Measurements from ENCODE around the gene ITPK1.

DNA sequence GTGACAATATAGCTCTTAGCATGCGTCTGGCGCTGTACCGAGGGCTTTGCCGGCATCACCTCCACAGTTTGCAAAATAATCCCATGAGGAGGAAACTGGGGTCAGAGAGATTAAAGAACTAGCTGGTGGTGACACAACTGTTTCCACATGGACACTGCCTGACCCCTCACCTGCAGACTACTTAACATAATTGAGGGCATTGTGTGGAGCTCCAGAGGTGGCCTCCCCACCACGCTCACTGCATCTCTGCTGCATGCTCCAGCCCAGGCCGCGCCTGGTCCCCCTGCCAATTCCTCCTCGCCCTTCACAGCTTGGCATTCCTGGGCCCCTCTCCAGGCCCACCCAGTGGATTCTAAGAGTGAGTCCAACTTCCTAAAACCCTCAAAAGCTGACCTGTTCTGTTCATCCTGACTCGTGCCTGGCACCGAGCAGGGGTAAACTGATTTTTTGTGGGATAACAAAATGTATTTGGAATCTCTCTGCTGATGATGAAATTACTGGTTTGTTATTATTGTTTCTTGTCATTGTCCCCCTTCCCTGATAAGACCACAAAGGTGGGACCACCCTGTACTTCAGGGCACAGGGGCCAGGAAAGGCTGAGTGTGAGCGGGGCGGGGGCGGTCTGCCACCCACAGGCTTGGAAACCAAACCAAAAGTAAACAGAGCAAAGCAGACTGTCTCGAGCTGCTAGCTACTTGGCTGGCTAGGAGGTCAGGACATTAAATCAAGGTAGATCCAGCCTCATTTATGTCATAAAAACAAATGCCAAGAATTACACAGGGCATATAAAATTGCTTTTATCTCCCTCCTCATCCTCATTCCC lies 152.2 kb downstream of the ITPK1 start:
- TF ChIP-seq, protein P1, sequence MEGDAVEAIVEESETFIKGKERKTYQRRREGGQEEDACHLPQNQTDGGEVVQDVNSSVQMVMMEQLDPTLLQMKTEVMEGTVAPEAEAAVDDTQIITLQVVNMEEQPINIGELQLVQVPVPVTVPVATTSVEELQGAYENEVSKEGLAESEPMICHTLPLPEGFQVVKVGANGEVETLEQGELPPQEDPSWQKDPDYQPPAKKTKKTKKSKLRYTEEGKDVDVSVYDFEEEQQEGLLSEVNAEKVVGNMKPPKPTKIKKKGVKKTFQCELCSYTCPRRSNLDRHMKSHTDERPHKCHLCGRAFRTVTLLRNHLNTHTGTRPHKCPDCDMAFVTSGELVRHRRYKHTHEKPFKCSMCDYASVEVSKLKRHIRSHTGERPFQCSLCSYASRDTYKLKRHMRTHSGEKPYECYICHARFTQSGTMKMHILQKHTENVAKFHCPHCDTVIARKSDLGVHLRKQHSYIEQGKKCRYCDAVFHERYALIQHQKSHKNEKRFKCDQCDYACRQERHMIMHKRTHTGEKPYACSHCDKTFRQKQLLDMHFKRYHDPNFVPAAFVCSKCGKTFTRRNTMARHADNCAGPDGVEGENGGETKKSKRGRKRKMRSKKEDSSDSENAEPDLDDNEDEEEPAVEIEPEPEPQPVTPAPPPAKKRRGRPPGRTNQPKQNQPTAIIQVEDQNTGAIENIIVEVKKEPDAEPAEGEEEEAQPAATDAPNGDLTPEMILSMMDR (IDR thresholded peaks at IDR 0.05) = no peak
- TF ChIP-seq POLR2AphosphoS5 (IDR thresholded peaks at IDR 0.05) = no peak
- no peak for TF ChIP-seq POLR2A (IDR thresholded peaks at IDR 0.05)

Measured in transverse colon (tissue), 4 donors.